ENCODE measurements around the gene SUGCT.
A peak's percentile ranks its signal among the peaks of the same experiment; 100 is the strongest.
"Not testable (repeated sequence)": the region's sequence is repeated elsewhere in the genome, so short reads cannot be mapped to it uniquely, and the experiment has no call there.

Gene SUGCT

GRCh38 chr7:40147371-40148246, 12.8 kb downstream of the SUGCT start:
- Histone ChIP-seq H3K27ac (ENCODE audit: low read length) (no peak overlapping the region), H3K4me3 (ENCODE audit: low read depth in 1 of 2, low read length in 2 of 2) (no peak overlapping the region), H3K4me2 (ENCODE audit: insufficient read depth, low read length) (no peak overlapping the region), H3K9ac (ENCODE audit: low read depth, low read length) (no peak overlapping the region), H3K79me2 (ENCODE audit: insufficient read depth, low read length) (no peaks in the 10 kb centered on the region), H3K36me3 (ENCODE audit: insufficient read depth, low read length) (no peaks in the 10 kb centered on the region), H3K9me3 (ENCODE audit: insufficient read depth, low read length, severe bottlenecking) (no peaks in the 10 kb centered on the region), H3K4me1 (ENCODE audit: insufficient read depth, low read length) (no peaks in the 10 kb centered on the region), H4K20me1 (ENCODE audit: insufficient read depth, low read length) (no peaks in the 10 kb centered on the region), H2AFZ (ENCODE audit: low read depth, low read length) (no peak overlapping the region), H3K27me3 (ENCODE audit: insufficient read depth, low read length, poor library complexity) (no peaks in the 10 kb centered on the region)
- DNase-seq, result no peak
- peak; percentile 14 for TF ChIP-seq CTCF (IDR thresholded peaks at IDR 0.05; ENCODE audit: borderline replicate concordance, extremely low read depth, low read length, poor library complexity, severe bottlenecking)
- TF ChIP-seq EZH2 (IDR thresholded peaks at IDR 0.05; ENCODE audit: borderline replicate concordance, low read depth, low read length, severe bottlenecking), result no peak
- no peak for ATAC-seq (ENCODE audit: insufficient read depth, low read depth)

GRCh38 chr7:40148247-40148580, 13.4 kb downstream of the SUGCT start:
- H3K27me3 ChIP-seq (ENCODE audit: insufficient read depth, low read length, poor library complexity); ATAC-seq (ENCODE audit: insufficient read depth, low read depth): not testable (repeated sequence)

GRCh38 chr7:40148671-40149070, 13.9 kb downstream of the SUGCT start:
- no peaks in the 10 kb centered on the region for H4K20me1 ChIP-seq (ENCODE audit: insufficient read depth, low read length)
- H3K9ac ChIP-seq (ENCODE audit: low read depth, low read length), result no peak overlapping the region
- no peaks in the 10 kb centered on the region for H3K9me3 ChIP-seq (ENCODE audit: insufficient read depth, low read length, severe bottlenecking)
- H3K4me1 ChIP-seq (ENCODE audit: insufficient read depth, low read length), result no peaks in the 10 kb centered on the region
- no peak for ATAC-seq (ENCODE audit: insufficient read depth, low read depth)
- no peaks in the 10 kb centered on the region for H3K27me3 ChIP-seq (ENCODE audit: insufficient read depth, low read length, poor library complexity)
- no peaks in the 10 kb centered on the region for H3K79me2 ChIP-seq (ENCODE audit: insufficient read depth, low read length)
- no peak overlapping the region for H3K4me2 ChIP-seq (ENCODE audit: insufficient read depth, low read length)
- H2AFZ ChIP-seq (ENCODE audit: low read depth, low read length), result no peak overlapping the region
- H3K27ac ChIP-seq (ENCODE audit: low read length), result no peak overlapping the region
- TF ChIP-seq EZH2 (IDR thresholded peaks at IDR 0.05; ENCODE audit: borderline replicate concordance, low read depth, low read length, severe bottlenecking) (no peak), CTCF (IDR thresholded peaks at IDR 0.05; ENCODE audit: borderline replicate concordance, extremely low read depth, low read length, poor library complexity, severe bottlenecking) (no peak)
- DNase-seq, result no peak
- H3K4me3 ChIP-seq (ENCODE audit: low read depth in 1 of 2, low read length in 2 of 2), result no peak overlapping the region
- H3K36me3 ChIP-seq (ENCODE audit: insufficient read depth, low read length), result no peaks in the 10 kb centered on the region

More at GRCh38 chr7:40148247-40148580, 13.4 kb downstream of the SUGCT start:
- H3K79me2 ChIP-seq (ENCODE audit: insufficient read depth, low read length); H2AFZ ChIP-seq (ENCODE audit: low read depth, low read length); H3K4me2 ChIP-seq (ENCODE audit: insufficient read depth, low read length); DNase-seq; H3K4me1 ChIP-seq (ENCODE audit: insufficient read depth, low read length); H4K20me1 ChIP-seq (ENCODE audit: insufficient read depth, low read length); H3K4me3 ChIP-seq (ENCODE audit: low read depth in 1 of 2, low read length in 2 of 2); H3K9me3 ChIP-seq (ENCODE audit: insufficient read depth, low read length, severe bottlenecking); H3K36me3 ChIP-seq (ENCODE audit: insufficient read depth, low read length); H3K9ac ChIP-seq (ENCODE audit: low read depth, low read length); H3K27ac ChIP-seq (ENCODE audit: low read length): not testable (repeated sequence)

- no peaks in the 10 kb centered on the region for H3K79me2 ChIP-seq (ENCODE audit: insufficient read depth, low read length)
- H3K27ac ChIP-seq (ENCODE audit: low read length), result no peak overlapping the region
- no peaks in the 10 kb centered on the region for H3K27me3 ChIP-seq (ENCODE audit: insufficient read depth, low read length, poor library complexity)
- no peak overlapping the region for H3K4me3 ChIP-seq (ENCODE audit: low read depth in 1 of 2, low read length in 2 of 2)
- DNase-seq, result no peak
- no peak overlapping the region for H2AFZ ChIP-seq (ENCODE audit: low read depth, low read length)
- H3K9ac ChIP-seq (ENCODE audit: low read depth, low read length), result no peak overlapping the region
- no peaks in the 10 kb centered on the region for H3K9me3 ChIP-seq (ENCODE audit: insufficient read depth, low read length, severe bottlenecking)
- H4K20me1 ChIP-seq (ENCODE audit: insufficient read depth, low read length), result no peaks in the 10 kb centered on the region
- no peak for ATAC-seq (ENCODE audit: insufficient read depth, low read depth)
- no peaks in the 10 kb centered on the region for H3K4me1 ChIP-seq (ENCODE audit: insufficient read depth, low read length)
- no peaks in the 10 kb centered on the region for H3K36me3 ChIP-seq (ENCODE audit: insufficient read depth, low read length)
- TF ChIP-seq CTCF (IDR thresholded peaks at IDR 0.05; ENCODE audit: borderline replicate concordance, extremely low read depth, low read length, poor library complexity, severe bottlenecking) (no peak), EZH2 (IDR thresholded peaks at IDR 0.05; ENCODE audit: borderline replicate concordance, low read depth, low read length, severe bottlenecking) (no peak)
- no peak overlapping the region for H3K4me2 ChIP-seq (ENCODE audit: insufficient read depth, low read length)
Observed at GRCh38 chr7:40151504-40151903, 16.7 kb downstream of the SUGCT start.

All from DND-41 (cell line).